ENCODE data around the gene TWIST2. TPM values are rescaled to one million over a fixed set of nuclear protein-coding genes. Genes with fewer than 3 reads are reported as not detected.

The TWIST2 gene
- total and polyA plus RNA-seq, 9 of the 15 experiments (the other 6 are each of a cell fraction or from before 2014, with no cell fraction given) = not detected

DNA sequence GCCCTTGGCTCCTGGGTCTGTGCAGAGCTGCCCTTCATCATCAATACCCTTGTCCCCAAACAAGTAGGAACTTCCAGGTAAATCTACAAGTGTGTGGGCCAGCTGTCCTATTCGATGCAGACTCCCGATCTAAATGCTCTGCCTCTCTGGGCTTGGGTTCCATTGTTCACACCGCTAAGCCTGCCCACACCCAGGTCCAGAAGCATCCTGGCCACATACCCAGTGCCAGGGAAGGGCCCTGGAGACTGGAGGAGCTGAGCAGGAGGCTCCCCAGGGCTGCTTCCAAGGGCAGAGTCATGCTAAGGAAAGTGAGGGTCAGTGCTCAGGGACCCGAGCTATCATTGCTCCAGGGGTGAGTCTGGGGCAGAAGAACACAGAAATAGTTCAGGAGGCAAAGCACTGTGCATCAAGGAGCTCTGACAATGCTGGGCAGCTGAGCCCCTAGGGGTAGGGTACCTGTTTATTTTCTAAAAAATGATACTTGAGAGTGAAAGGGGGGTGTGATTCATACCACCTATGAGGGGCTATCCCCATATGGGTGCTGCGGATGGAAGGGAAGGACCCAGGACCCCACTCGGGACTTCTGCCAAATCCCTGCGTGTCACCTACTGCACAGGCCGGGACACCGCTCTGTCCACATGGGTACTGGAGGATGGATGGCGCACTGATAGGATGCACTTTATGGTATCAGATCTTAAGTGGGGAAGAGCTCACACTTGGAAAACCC lies 25.8 kb upstream of the TWIST2 start (continued):
- TF ChIP-seq, protein P1, sequence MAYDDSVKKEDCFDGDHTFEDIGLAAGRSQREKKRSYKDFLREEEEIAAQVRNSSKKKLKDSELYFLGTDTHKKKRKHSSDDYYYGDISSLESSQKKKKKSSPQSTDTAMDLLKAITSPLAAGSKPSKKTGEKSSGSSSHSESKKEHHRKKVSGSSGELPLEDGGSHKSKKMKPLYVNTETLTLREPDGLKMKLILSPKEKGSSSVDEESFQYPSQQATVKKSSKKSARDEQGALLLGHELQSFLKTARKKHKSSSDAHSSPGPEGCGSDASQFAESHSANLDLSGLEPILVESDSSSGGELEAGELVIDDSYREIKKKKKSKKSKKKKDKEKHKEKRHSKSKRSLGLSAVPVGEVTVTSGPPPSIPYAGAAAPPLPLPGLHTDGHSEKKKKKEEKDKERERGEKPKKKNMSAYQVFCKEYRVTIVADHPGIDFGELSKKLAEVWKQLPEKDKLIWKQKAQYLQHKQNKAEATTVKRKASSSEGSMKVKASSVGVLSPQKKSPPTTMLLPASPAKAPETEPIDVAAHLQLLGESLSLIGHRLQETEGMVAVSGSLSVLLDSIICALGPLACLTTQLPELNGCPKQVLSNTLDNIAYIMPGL (CRISPR knock-in tag; IDR thresholded peaks at IDR 0.05) = no peak
- TF ChIP-seq, protein P2, sequence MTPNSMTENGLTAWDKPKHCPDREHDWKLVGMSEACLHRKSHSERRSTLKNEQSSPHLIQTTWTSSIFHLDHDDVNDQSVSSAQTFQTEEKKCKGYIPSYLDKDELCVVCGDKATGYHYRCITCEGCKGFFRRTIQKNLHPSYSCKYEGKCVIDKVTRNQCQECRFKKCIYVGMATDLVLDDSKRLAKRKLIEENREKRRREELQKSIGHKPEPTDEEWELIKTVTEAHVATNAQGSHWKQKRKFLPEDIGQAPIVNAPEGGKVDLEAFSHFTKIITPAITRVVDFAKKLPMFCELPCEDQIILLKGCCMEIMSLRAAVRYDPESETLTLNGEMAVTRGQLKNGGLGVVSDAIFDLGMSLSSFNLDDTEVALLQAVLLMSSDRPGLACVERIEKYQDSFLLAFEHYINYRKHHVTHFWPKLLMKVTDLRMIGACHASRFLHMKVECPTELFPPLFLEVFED (CRISPR knock-in tag; conservative IDR thresholded peaks at IDR 0.05) = no peak
- no peak for TF ChIP-seq ZNF354B (CRISPR knock-in tag; IDR thresholded peaks at IDR 0.05)
- TF ChIP-seq ASH1L (IDR thresholded peaks at IDR 0.05; ENCODE audit: borderline replicate concordance, low read depth, partially characterized antibody) = no peak
- no peak for TF ChIP-seq SETDB1 (IDR thresholded peaks at IDR 0.05; ENCODE audit: low read length)
- TF ChIP-seq NFXL1 (CRISPR knock-in tag; IDR thresholded peaks at IDR 0.05) = no peak
- TF ChIP-seq, protein P3, sequence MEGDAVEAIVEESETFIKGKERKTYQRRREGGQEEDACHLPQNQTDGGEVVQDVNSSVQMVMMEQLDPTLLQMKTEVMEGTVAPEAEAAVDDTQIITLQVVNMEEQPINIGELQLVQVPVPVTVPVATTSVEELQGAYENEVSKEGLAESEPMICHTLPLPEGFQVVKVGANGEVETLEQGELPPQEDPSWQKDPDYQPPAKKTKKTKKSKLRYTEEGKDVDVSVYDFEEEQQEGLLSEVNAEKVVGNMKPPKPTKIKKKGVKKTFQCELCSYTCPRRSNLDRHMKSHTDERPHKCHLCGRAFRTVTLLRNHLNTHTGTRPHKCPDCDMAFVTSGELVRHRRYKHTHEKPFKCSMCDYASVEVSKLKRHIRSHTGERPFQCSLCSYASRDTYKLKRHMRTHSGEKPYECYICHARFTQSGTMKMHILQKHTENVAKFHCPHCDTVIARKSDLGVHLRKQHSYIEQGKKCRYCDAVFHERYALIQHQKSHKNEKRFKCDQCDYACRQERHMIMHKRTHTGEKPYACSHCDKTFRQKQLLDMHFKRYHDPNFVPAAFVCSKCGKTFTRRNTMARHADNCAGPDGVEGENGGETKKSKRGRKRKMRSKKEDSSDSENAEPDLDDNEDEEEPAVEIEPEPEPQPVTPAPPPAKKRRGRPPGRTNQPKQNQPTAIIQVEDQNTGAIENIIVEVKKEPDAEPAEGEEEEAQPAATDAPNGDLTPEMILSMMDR (IDR thresholded peaks at IDR 0.05 in 2 of 3, conservative IDR thresholded peaks at IDR 0.05 in 1 of 3; ENCODE audit: insufficient read depth in 2 of 3, low read depth in 1 of 3, low read length in 3 of 3) = no peak

Measured in K562 (cell line).